ENCODE data around the gene PRPF40B.

The PRPF40B gene

DNA sequence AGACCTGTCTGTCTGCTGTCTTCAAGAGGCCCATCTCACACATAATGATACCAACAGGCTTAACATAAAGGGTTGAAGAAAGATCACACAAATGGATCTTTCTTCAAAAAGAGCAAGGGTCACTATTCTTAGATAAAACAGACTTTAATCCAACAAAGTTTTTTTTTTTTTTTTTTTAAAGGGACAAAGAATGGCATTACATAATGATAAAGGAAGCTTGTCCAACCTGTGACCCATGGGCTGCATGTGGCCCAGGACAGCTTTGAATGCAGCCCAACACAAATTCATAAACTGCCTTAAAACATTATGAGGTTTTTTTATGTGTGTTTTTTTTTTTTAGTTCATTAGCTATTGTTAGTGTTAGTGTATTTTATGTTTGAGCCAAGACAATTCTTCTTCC lies 11.2 kb upstream of the PRPF40B start:
- Histone ChIP-seq H3K9ac (ENCODE audit: low read length) (no peak overlapping the region), H3K4me3 (ENCODE audit: low read depth, low read length, poor library complexity, severe bottlenecking) (no peak overlapping the region), H3K79me2 (ENCODE audit: insufficient read depth, low read length) (no peaks in the 10 kb centered on the region), H3K4me1 (ENCODE audit: insufficient read depth, low read length, severe bottlenecking) (no peaks in the 10 kb centered on the region), H2AFZ (ENCODE audit: low read length) (no peak overlapping the region), H3K36me3 (ENCODE audit: insufficient read depth, low read length) (no peaks in the 10 kb centered on the region), H3K27me3 (ENCODE audit: insufficient read depth, low read length) (no peaks in the 10 kb centered on the region), H3K4me2 (ENCODE audit: low read length) (no peak overlapping the region), H3K27ac (ENCODE audit: low read depth, low read length, poor library complexity, severe bottlenecking) (no peak overlapping the region), H4K20me1 (ENCODE audit: insufficient read depth, low read length) (no peaks in the 10 kb centered on the region), H3K9me3 (ENCODE audit: low read length) (no peaks in the 10 kb centered on the region), H3F3A (ENCODE audit: insufficient read depth, low read length) (no peaks in the 10 kb centered on the region), H3K9me2 (ENCODE audit: low read depth, low read length) (no peaks in the 10 kb centered on the region)
- no peak for TF ChIP-seq EZH2 (IDR thresholded peaks at IDR 0.05; ENCODE audit: borderline replicate concordance, low read length)
- TF ChIP-seq, protein P1, sequence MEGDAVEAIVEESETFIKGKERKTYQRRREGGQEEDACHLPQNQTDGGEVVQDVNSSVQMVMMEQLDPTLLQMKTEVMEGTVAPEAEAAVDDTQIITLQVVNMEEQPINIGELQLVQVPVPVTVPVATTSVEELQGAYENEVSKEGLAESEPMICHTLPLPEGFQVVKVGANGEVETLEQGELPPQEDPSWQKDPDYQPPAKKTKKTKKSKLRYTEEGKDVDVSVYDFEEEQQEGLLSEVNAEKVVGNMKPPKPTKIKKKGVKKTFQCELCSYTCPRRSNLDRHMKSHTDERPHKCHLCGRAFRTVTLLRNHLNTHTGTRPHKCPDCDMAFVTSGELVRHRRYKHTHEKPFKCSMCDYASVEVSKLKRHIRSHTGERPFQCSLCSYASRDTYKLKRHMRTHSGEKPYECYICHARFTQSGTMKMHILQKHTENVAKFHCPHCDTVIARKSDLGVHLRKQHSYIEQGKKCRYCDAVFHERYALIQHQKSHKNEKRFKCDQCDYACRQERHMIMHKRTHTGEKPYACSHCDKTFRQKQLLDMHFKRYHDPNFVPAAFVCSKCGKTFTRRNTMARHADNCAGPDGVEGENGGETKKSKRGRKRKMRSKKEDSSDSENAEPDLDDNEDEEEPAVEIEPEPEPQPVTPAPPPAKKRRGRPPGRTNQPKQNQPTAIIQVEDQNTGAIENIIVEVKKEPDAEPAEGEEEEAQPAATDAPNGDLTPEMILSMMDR (IDR thresholded peaks at IDR 0.05; ENCODE audit: low read length): no peak

DNA sequence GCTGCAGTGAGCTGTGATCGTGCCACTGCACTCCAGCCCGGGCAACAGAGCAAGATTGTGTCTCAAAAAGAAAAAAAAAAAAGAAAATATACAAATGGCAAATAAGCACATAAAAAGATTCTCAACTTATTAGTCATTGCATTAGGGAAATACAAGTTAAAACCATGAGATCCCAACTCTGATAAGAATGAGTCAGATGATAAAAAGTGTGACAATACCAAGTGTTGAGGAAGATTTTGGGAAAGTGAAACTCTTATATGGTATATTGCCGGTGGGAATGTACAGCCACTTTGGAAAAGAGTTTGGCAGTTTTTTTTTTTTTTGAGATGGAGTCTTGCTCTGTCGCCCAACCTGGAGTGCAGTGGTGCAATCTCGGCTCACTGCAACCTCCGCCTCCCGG lies 7.6 kb upstream of the PRPF40B start:
- no peaks in the 10 kb centered on the region for H3K9me3 ChIP-seq (ENCODE audit: low read length)
- no peaks in the 10 kb centered on the region for H3K9me2 ChIP-seq (ENCODE audit: low read depth, low read length)
- no peak overlapping the region for H3K4me3 ChIP-seq (ENCODE audit: low read depth, low read length, poor library complexity, severe bottlenecking)
- H2AFZ ChIP-seq (ENCODE audit: low read length): no peak overlapping the region
- no peaks in the 10 kb centered on the region for H3K27me3 ChIP-seq (ENCODE audit: insufficient read depth, low read length)
- TF ChIP-seq, protein P1 (IDR thresholded peaks at IDR 0.05; ENCODE audit: low read length): no peak
- TF ChIP-seq EZH2 (IDR thresholded peaks at IDR 0.05; ENCODE audit: borderline replicate concordance, low read length): no peak
- H4K20me1 ChIP-seq (ENCODE audit: insufficient read depth, low read length): no peaks in the 10 kb centered on the region
- H3K79me2 ChIP-seq (ENCODE audit: insufficient read depth, low read length): no peaks in the 10 kb centered on the region
- no peaks in the 10 kb centered on the region for H3F3A ChIP-seq (ENCODE audit: insufficient read depth, low read length)
- no peak overlapping the region for H3K4me2 ChIP-seq (ENCODE audit: low read length)
- no peak overlapping the region for H3K27ac ChIP-seq (ENCODE audit: low read depth, low read length, poor library complexity, severe bottlenecking)
- H3K4me1 ChIP-seq (ENCODE audit: insufficient read depth, low read length, severe bottlenecking): no peaks in the 10 kb centered on the region
- H3K36me3 ChIP-seq (ENCODE audit: insufficient read depth, low read length): no peaks in the 10 kb centered on the region
- H3K9ac ChIP-seq (ENCODE audit: low read length): no peak overlapping the region

DNA sequence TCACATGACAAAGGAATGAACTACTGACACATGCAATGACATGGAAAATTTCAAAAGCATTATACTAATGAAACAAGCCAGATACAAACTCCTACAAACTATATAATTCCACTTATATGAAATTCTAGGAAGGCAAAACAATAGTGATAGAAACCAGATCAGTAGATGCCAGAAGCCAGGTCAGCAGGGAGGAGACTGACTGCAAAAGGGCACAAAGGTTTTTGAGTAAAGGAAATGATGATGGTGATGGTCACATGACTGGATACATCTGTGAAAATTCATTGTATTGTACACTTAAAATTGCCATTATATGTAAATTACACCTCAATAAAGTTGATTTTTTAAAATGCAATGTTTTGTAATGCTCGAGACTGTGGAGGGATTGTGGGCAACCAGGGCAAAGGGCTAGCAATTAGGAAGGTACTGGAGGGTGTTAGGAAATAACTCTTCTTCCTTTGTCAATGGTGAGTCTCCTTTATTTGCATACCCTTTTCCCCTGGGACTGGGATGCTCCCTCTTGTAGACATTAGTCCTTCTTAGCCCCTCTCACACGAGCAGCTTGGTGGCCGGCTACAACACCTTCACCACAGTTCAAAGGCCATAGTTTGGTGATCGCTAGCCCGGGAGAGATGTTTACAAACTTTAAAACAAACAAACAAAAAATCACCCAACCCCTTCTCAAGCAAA lies 6.7 kb upstream of the PRPF40B start:
- H4K20me1 ChIP-seq (ENCODE audit: insufficient read depth, low read length): no peaks in the 10 kb centered on the region
- H3K9me3 ChIP-seq (ENCODE audit: low read length): no peaks in the 10 kb centered on the region
- H3K9me2 ChIP-seq (ENCODE audit: low read depth, low read length): no peaks in the 10 kb centered on the region
- H3K9ac ChIP-seq (ENCODE audit: low read length): no peak overlapping the region
- no peaks in the 10 kb centered on the region for H3K27me3 ChIP-seq (ENCODE audit: insufficient read depth, low read length)
- peaks cover 3% of the 10 kb centered on the region for H3K4me1 ChIP-seq (ENCODE audit: insufficient read depth, low read length, severe bottlenecking)
- H3K36me3 ChIP-seq (ENCODE audit: insufficient read depth, low read length): no peaks in the 10 kb centered on the region
- no peak overlapping the region for H3K27ac ChIP-seq (ENCODE audit: low read depth, low read length, poor library complexity, severe bottlenecking)
- no peak overlapping the region for H3K4me3 ChIP-seq (ENCODE audit: low read depth, low read length, poor library complexity, severe bottlenecking)
- TF ChIP-seq EZH2 (IDR thresholded peaks at IDR 0.05; ENCODE audit: borderline replicate concordance, low read length): no peak
- TF ChIP-seq, protein P1 (IDR thresholded peaks at IDR 0.05; ENCODE audit: low read length): no peak
- no peaks in the 10 kb centered on the region for H3F3A ChIP-seq (ENCODE audit: insufficient read depth, low read length)
- H3K79me2 ChIP-seq (ENCODE audit: insufficient read depth, low read length): no peaks in the 10 kb centered on the region
- H3K4me2 ChIP-seq (ENCODE audit: low read length): no peak overlapping the region
- no peak overlapping the region for H2AFZ ChIP-seq (ENCODE audit: low read length)
